B cell (primary cell): ENCODE results near the gene LRP1-AS. TPM values are rescaled to one million over a fixed set of nuclear protein-coding genes. Genes with fewer than 3 reads are reported as not detected.

Experiments
- ATAC-seq: fragments of 200-7000 bp; cut with Tn5 transposase; one replicate; pipeline ENCODE4 v1.10.0; 2021; ENCODE audit warnings: low read depth, mild to moderate bottlenecking, moderate number of reproducible peaks, moderate library complexity
- CTCF ChIA-PET: fragments of 350-600 bp; sonication (Branson Sonifier 250); formaldehyde crosslinking; loops from one replicate; lab custom pipeline; 2021; ENCODE audit warnings: antibody characterized with exemption, inconsistent platforms; lab: Charles Lee
- POLR2A ChIA-PET: fragments of 350-600 bp; sonication (Branson Sonifier 250); formaldehyde crosslinking; loops from one replicate; lab custom pipeline; 2021; ENCODE audit warnings: antibody characterized with exemption; lab: Charles Lee
- DNase-seq: peaks from one replicate; pipeline ENCODE4 v3.0.0; 2013
- H2AFZ ChIP-seq: 2 replicates; pipeline ENCODE4 v1.6.1; 2012; ENCODE audit warnings: mild to moderate bottlenecking, low read depth, low read length; ENCODE audit not compliant: insufficient read depth, poor library complexity, severe bottlenecking
- H3K27ac ChIP-seq, 2 donors: 1 replicate in 1 of 2; 2 replicates in 1 of 2; pipeline ENCODE4 v1.5.1; 2012 to 2013; ENCODE audit warnings: low read length in 2 of 2, mild to moderate bottlenecking in 2 of 2, moderate library complexity in 1 of 2
- H3K27me3 ChIP-seq, 4 experiments: fragments of 200-600 bp in 1 of 4; sonication (generic) in 1 of 4; replicated peaks in 1 of 4; 1 replicate in 2 of 4; 2 replicates in 2 of 4; pipeline versions ENCODE4 v1.6.1 to v1.7.0; 2013 to 2016; ENCODE audit warnings: low read length in 3 of 4, mild to moderate bottlenecking in 2 of 4, mixed read lengths in 1 of 4, moderate library complexity in 1 of 4; ENCODE audit not compliant: insufficient read depth in 4 of 4, control insufficient read depth in 3 of 4; ENCODE audit errors: control extremely low read depth in 1 of 4
- H3K36me3 ChIP-seq, 2 experiments: replicated peaks in 1 of 2; 1 replicate in 1 of 2; 2 replicates in 1 of 2; pipeline versions ENCODE4 v1.6.1 to v1.7.1; 2013; ENCODE audit warnings: low read length in 1 of 2; ENCODE audit not compliant: insufficient read depth in 2 of 2, control insufficient read depth in 1 of 2; ENCODE audit errors: control extremely low read depth in 1 of 2, extremely low read depth in 1 of 2
- H3K4me1 ChIP-seq, 2 donors: fragments of 200-600 bp in 1 of 2; sonication (generic) in 1 of 2; 1 replicate in 1 of 2; 2 replicates in 1 of 2; pipeline versions ENCODE4 v1.5.1 to v1.6.1; 2013 to 2017; ENCODE audit warnings: low read length in 2 of 2; ENCODE audit not compliant: control insufficient read depth in 2 of 2, insufficient read depth in 2 of 2
- H3K4me2 ChIP-seq: replicated peaks from 2 replicates; pipeline ENCODE3; 2012; ENCODE audit warnings: mild to moderate bottlenecking, low read depth, low read length; ENCODE audit not compliant: poor library complexity, severe bottlenecking
- H3K4me3 ChIP-seq, 5 experiments: fragments of 200-600 bp in 1 of 5; sonication (generic) in 1 of 5; 1 replicate in 3 of 5; 2 replicates in 2 of 5; pipeline versions ENCODE4 v1.5.1 to v1.7.0; 2011 to 2016; ENCODE audit warnings: low read length in 4 of 5, mild to moderate bottlenecking in 4 of 5, low read depth in 2 of 5, control low read depth in 1 of 5, moderate library complexity in 1 of 5; ENCODE audit not compliant: insufficient read depth in 1 of 5; ENCODE audit errors: control extremely low read depth in 1 of 5, extremely low read depth in 1 of 5
- H3K79me2 ChIP-seq: fragments of 200-600 bp; sonication (generic); one replicate; pipeline ENCODE4 v1.6.0; 2016; ENCODE audit warnings: low read length; ENCODE audit not compliant: control insufficient read depth, insufficient read depth
- H3K9ac ChIP-seq: fragments of 200-600 bp; sonication (generic); 2 replicates; pipeline ENCODE4 v1.6.1; 2017; ENCODE audit warnings: mild to moderate bottlenecking, low read length, moderate library complexity
- H3K9me3 ChIP-seq, 3 donors: one replicate each; pipeline versions ENCODE4 v1.6.1 to v1.7.1; 2013; ENCODE audit warnings: low read length in 2 of 3; ENCODE audit not compliant: control insufficient read depth in 2 of 3, insufficient read depth in 1 of 3; ENCODE audit errors: control extremely low read depth in 1 of 3
- H4K20me1 ChIP-seq: 2 replicates; pipeline ENCODE4 v1.6.0; 2012; ENCODE audit warnings: mild to moderate bottlenecking, low read length; ENCODE audit not compliant: insufficient read depth, control insufficient read depth, poor library complexity, severe bottlenecking
- H3K27ac Mint-ChIP-seq: one replicate; pipeline ENCODE4 v1.8.0; 2021; ENCODE audit warnings: mixed read lengths
- H3K27me3 Mint-ChIP-seq: one replicate; pipeline ENCODE4 v1.8.0; 2021; ENCODE audit warnings: mixed read lengths
- H3K4me1 Mint-ChIP-seq: one replicate; pipeline ENCODE4 v1.8.0; 2021; ENCODE audit warnings: mixed read lengths
- H3K4me3 Mint-ChIP-seq: one replicate; pipeline ENCODE4 v1.8.0; 2021; ENCODE audit warnings: mixed read lengths
- H3K9me3 Mint-ChIP-seq: one replicate; pipeline ENCODE4 v1.8.0; 2022; ENCODE audit warnings: mixed read lengths; ENCODE audit not compliant: insufficient read depth
- EZH2 ChIP-seq: IDR thresholded peaks from 2 replicates; pipeline ENCODE4 v1.6.1; 2012; ENCODE audit warnings: borderline replicate concordance, low read depth, mild to moderate bottlenecking, moderate library complexity, low read length; ENCODE audit not compliant: insufficient read depth, poor library complexity, severe bottlenecking
- WGBS: methylation state at CpG from one replicate; pipeline ENCODE4 v1.1.5; 2013; ENCODE audit warnings: missing lambda C conversion rate; ENCODE audit not compliant: insufficient coverage; 5-methylcytosine and 5-hydroxymethylcytosine counted together
- intact Hi-C: fragments of 100-400 bp; cut with micrococcal nuclease; formaldehyde crosslinking; loops from one replicate; pipeline ENCODE4 v1.10.0; 2022
- polyA plus RNA-seq: library from polyadenylated mRNA; depleted of rRNA; stranded (reverse); fragments of >200 nt; gene quantifications from 2 replicates; pipeline ENCODE4 v1.2.3, GENCODE V29; 2012
- total RNA-seq, 2 donors: library from RNA; stranded (reverse); fragments of 120-200 nt in 1 of 2; gene quantifications; 1 replicate in 1 of 2; 2 replicates in 1 of 2; pipeline versions ENCODE4 v1.2.3 to v1.2.4, GENCODE V29; 2013 to 2022
- TF ChIP-seq, protein P1 (sequence below): fragments of 200-600 bp; IDR thresholded peaks from one replicate; pipeline ENCODE4 v1.8.0; 2022; ENCODE audit warnings: antibody characterized with exemption, mild to moderate bottlenecking

The LRP1-AS gene
- total and polyA plus RNA-seq, 2 donors (not counting 1 experiment from before 2014, with no cell fraction given): not detected

GRCh38 chr12:57187222-57188089 lies 40.0 kb upstream of the LRP1-AS start:
- Histone ChIP-seq H3K4me3 (no peak overlapping the region), H3K9ac (no peak overlapping the region), H3K4me2 (no peak overlapping the region), H3K9me3 (no peaks in the 10 kb centered on the region), H3K4me1 (peaks cover 0 to 6% of the 10 kb centered on the region in 2 donors), H3K27me3 (no peaks in the 10 kb centered on the region), H3K79me2 (no peaks in the 10 kb centered on the region), H2AFZ (no peak overlapping the region), H3K27ac (no peak overlapping the region), H3K36me3 (no peaks in the 10 kb centered on the region), H4K20me1 (no peaks in the 10 kb centered on the region)
- ATAC-seq (no peak), DNase-seq (no peak)
- TF ChIP-seq, protein P1, sequence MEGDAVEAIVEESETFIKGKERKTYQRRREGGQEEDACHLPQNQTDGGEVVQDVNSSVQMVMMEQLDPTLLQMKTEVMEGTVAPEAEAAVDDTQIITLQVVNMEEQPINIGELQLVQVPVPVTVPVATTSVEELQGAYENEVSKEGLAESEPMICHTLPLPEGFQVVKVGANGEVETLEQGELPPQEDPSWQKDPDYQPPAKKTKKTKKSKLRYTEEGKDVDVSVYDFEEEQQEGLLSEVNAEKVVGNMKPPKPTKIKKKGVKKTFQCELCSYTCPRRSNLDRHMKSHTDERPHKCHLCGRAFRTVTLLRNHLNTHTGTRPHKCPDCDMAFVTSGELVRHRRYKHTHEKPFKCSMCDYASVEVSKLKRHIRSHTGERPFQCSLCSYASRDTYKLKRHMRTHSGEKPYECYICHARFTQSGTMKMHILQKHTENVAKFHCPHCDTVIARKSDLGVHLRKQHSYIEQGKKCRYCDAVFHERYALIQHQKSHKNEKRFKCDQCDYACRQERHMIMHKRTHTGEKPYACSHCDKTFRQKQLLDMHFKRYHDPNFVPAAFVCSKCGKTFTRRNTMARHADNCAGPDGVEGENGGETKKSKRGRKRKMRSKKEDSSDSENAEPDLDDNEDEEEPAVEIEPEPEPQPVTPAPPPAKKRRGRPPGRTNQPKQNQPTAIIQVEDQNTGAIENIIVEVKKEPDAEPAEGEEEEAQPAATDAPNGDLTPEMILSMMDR: no peak
- no peak for TF ChIP-seq EZH2
- Mint-ChIP-seq H3K27me3 (no peaks in the 10 kb centered on the region), H3K4me1 (peaks cover 5% of the 10 kb centered on the region), H3K27ac (no peak overlapping the region), H3K4me3 (no peak overlapping the region), H3K9me3 (no peaks in the 10 kb centered on the region)
- intact Hi-C loops: no loop called here
- CTCF ChIA-PET: interaction anchor here (0.5 to 2.4 kb wide), 8 partner anchors 14 to 236 kb away, joined by 3 to 9 read pairs (median 3); partner anchors contain the start of gene LRP1
- POLR2A ChIA-PET: no interaction called here
- 86% methylated on average over 21 of the region's 21 CpGs for WGBS

GRCh38 chr12:57185906-57186508 lies 38.6 kb upstream of the LRP1-AS start:
- intact Hi-C loops: no loop called here
- ChIA-PET POLR2A (interaction anchor here (0.6 kb wide), 1 partner anchor 59 kb away, joined by 4 read pairs; no protein-coding TSS in a partner anchor), CTCF (interaction anchor here (1.1 to 7.5 kb wide), 6 partner anchors 11 to 346 kb away, joined by 3 to 108 read pairs (median 4); partner anchors contain the start of gene LRP1)
- no peak for ATAC-seq
- no peaks in the 10 kb centered on the region for H3K9me3 ChIP-seq
- H3K79me2 ChIP-seq: no peaks in the 10 kb centered on the region
- no peak overlapping the region for H3K27ac ChIP-seq
- Mint-ChIP-seq H3K27ac (no peak overlapping the region), H3K9me3 (no peaks in the 10 kb centered on the region), H3K4me1 (peaks cover 5% of the 10 kb centered on the region), H3K27me3 (no peaks in the 10 kb centered on the region), H3K4me3 (no peak overlapping the region)
- no peak overlapping the region for H3K4me3 ChIP-seq
- TF ChIP-seq EZH2: no peak
- TF ChIP-seq, protein P1: no peak
- H4K20me1 ChIP-seq: no peaks in the 10 kb centered on the region
- no peaks in the 10 kb centered on the region for H3K27me3 ChIP-seq
- WGBS: 90% methylated on average over 10 of the region's 12 CpGs
- H3K9ac ChIP-seq: no peak overlapping the region
- H2AFZ ChIP-seq: no peak overlapping the region
- no peak for DNase-seq
- no peaks in the 10 kb centered on the region for H3K36me3 ChIP-seq
- H3K4me1 ChIP-seq: peaks cover 0 to 6% of the 10 kb centered on the region in 2 donors
- H3K4me2 ChIP-seq: no peak overlapping the region
